Effector memory CD8-positive, alpha-beta T cell (primary cell): ENCODE measurements around the gene SPNS2.

Experiments used
- ATAC-seq: fragments of 150-1000 bp; cut with Tn5 transposase; replicated peaks from 2 replicates; pipeline ENCODE4 v1.10.0; 2021; ENCODE audit warnings: mild to moderate bottlenecking, moderate library complexity
- DNase-seq, 3 experiments: peaks; one replicate each; pipeline ENCODE4 v3.0.0; 2021
- H3K27ac Mint-ChIP-seq, 2 donors: one replicate each; pipeline ENCODE4 v1.8.0; 2022; ENCODE audit warnings: mild to moderate bottlenecking in 2 of 2, mixed read lengths in 2 of 2, moderate library complexity in 2 of 2
- H3K27me3 Mint-ChIP-seq, 2 donors: one replicate each; pipeline ENCODE4 v1.8.0; 2022; ENCODE audit warnings: mixed read lengths in 2 of 2
- H3K36me3 Mint-ChIP-seq: one replicate; pipeline ENCODE4 v1.8.0; 2022; ENCODE audit warnings: mild to moderate bottlenecking, moderate library complexity, mixed read lengths; ENCODE audit not compliant: insufficient read depth
- H3K4me1 Mint-ChIP-seq, 2 donors: one replicate each; pipeline ENCODE4 v1.8.0; 2022; ENCODE audit warnings: low read depth in 2 of 2, mixed read lengths in 2 of 2
- H3K4me3 Mint-ChIP-seq, 2 donors: one replicate each; pipeline ENCODE4 v1.8.0; 2022; ENCODE audit warnings: mild to moderate bottlenecking in 2 of 2, mixed read lengths in 2 of 2, moderate library complexity in 2 of 2
- H3K9me3 Mint-ChIP-seq, 2 donors: one replicate each; pipeline ENCODE4 v1.8.0; 2022; ENCODE audit warnings: mixed read lengths in 2 of 2

The SPNS2 gene

DNA sequence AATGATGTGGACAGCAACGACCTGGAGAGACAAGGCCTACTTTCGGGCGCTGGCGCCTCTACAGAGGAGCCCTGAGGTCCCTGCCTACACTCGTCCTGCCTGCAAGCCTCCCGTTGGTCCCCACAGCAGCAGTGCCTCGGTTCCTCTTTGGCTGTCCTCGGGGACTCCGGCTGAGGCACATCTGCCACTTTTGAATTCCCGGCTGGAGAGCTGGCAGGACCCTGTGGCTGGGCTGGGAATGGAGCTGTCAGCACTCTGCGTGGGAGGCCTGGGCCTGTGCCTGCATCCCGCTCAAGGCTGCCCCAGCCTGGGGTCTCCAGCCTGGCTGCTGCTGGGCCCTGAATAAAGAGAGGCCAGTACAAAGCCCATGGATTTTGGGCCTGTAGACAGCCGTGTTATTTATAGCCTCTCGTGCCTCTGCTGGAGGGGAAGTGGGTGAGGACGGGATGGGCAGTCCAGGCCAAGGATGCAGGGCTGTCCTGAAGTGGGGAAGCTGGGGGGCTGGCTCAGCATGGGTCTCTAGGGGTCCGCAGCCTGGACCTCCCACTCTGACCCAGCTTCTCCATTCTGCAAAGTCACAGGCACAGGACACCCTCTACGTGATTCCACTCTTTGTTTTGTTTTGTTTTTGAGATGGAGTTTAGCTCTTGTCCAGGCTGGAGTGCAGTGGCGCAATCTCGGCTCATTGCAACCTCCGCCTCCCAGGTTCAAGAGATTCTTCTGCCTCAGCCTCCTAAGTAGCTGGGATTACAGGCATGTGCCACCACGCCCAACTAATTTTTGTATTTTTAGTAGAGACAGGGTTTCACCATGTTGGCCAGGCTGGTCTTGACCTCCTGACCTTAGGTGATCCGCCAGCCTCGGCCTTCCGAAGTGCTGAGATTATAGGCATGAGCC lies 10.6 kb upstream of the SPNS2 start:
- Mint-ChIP-seq H3K4me3 (no peak overlapping the region), H3K36me3 (peaks cover 3% of the 10 kb centered on the region), H3K9me3 (no peaks in the 10 kb centered on the region), H3K4me1 (peaks cover 31 to 32% of the 10 kb centered on the region in 2 donors), H3K27me3 (no peaks in the 10 kb centered on the region), H3K27ac (no peak overlapping the region)
- DNase-seq = no peak
- ATAC-seq = no peak

DNA sequence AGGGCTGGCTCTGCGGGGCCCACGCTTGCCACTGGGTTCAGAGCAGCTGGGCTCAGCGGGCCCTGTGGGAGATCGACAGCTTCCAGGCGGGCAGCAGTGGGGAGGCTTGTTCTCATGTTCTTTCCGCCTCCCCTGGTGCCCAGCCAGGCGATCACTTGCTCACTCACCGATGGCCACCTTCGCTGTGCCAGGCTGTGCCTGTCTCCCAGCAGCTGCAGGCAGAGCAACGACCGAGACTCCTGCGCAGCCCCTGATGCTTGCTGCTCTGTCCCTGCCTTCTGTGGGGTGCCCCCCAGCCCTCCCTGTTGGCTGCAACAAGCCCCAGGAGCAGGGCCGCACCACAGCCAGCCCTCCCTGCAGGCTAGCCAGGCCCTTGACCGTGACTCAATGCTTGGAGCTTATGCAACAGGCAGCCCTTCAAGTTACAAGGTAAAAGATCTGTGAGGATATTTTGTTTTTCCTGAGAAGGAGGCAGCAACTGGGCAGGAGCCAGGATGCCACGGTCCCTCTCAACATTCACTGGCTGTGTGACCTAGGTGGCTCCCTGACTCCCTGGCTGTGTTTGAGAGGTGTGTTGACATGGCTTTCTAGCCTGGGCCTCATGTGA lies 9.6 kb upstream of the SPNS2 start:
- H3K36me3 Mint-ChIP-seq = peaks cover 4% of the 10 kb centered on the region
- DNase-seq (no peak), ATAC-seq (no peak)
- peaks cover 27 to 29% of the 10 kb centered on the region in 2 donors for H3K4me1 Mint-ChIP-seq
- no peaks in the 10 kb centered on the region for H3K9me3 Mint-ChIP-seq
- H3K27me3 Mint-ChIP-seq = no peaks in the 10 kb centered on the region
- no peak overlapping the region for H3K4me3 Mint-ChIP-seq
- H3K27ac Mint-ChIP-seq = no peak overlapping the region

DNA sequence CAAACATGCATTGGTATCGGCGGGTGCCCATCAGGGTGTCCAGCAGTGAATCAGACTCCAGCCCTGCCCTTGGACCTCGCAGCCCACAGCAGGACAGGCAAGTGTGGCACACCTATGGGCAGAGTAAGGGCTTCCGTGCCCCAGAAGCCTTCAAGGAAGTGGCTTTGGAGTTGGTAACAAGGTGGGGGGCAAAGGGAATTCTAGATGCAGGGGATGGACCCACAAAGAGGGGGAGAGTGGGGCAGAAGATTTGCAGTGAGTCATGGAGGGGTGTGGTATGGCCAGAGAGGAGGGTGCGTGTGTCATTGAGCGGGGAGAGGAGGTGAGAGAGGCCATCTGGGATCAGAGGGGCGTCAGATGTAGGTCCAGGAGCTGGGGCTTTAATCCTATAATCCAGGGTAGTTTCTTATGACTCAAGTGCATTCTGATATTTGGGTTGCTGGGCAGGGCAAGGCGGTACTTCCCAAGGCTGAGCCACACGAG lies 8.5 kb upstream of the SPNS2 start:
- no peak overlapping the region for H3K27ac Mint-ChIP-seq
- H3K4me3 Mint-ChIP-seq = no peak overlapping the region
- H3K9me3 Mint-ChIP-seq = no peaks in the 10 kb centered on the region
- DNase-seq = no peak
- no peaks in the 10 kb centered on the region for H3K27me3 Mint-ChIP-seq
- peaks cover 4% of the 10 kb centered on the region for H3K36me3 Mint-ChIP-seq
- H3K4me1 Mint-ChIP-seq = peaks cover 20 to 27% of the 10 kb centered on the region in 2 donors
- ATAC-seq = no peak

DNA sequence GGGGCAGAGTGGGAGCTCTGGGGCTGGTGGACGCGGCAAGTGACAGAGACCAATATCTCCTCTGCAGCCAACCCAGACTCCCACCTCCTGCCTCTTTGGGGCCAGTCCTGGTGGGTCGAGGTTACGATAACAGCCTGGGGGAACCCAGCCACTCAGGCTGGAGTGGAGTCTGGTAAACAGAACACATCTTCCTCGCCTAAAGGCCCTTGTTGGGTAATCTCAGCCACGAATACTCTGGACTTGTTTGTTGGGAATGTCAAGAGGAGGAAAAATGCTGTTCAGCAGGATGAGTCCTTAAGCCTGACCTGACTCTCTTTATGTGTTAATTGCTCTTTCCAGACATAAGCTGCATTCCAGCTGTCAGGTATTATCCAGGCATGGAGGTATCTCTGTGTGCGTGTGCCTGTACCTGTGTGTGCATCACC lies 8.0 kb upstream of the SPNS2 start:
- no peaks in the 10 kb centered on the region for H3K27me3 Mint-ChIP-seq
- no peak for DNase-seq
- peaks cover 18 to 25% of the 10 kb centered on the region in 2 donors for H3K4me1 Mint-ChIP-seq
- no peak for ATAC-seq
- no peak overlapping the region for H3K27ac Mint-ChIP-seq
- H3K4me3 Mint-ChIP-seq = no peak overlapping the region
- H3K36me3 Mint-ChIP-seq = peaks cover 4% of the 10 kb centered on the region
- no peaks in the 10 kb centered on the region for H3K9me3 Mint-ChIP-seq

DNA sequence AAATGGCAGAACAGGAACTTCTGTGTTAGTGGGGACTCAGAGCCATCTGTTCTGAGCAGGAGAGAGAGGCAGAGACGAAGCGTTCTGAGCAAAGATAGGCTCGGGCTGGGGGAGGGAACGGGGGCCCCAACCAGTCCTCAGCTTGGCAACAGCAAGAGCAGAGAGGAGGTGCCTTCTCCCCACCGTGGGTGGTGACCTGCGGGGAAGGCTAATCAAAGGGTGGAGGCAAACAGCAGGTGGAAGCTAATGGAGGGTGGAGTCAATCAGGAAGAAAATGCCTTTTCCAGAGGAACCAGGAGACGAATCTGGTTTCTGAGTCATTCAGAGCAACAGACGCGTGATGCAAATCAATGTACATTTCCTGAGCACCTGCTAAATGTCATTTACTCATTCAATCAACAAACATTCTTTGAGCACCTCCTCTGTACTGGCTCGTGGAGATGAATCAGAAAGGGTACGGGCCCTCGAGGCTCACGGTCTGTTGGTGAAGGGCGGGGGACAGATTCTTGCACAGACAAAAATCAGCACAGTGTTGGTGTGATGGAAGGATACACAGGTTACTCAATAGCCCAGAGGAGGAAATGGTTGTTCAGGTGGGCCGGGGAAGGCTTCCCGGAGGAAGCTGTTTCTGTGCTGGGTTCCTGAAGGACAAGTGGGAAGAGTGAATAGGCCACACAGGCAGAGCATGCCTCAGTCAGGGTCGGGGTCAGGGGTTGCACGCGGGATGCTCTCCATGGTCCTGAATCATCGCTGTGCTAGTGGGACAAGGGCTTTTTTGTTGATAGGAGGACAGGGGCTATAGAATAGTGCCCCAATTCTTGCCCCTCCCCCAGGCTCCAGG lies 5.7 kb upstream of the SPNS2 start:
- Mint-ChIP-seq H3K9me3 (no peaks in the 10 kb centered on the region), H3K4me1 (peaks cover 0 to 13% of the 10 kb centered on the region in 2 donors), H3K4me3 (no peak overlapping the region), H3K27ac (no peak overlapping the region), H3K36me3 (peaks cover 4% of the 10 kb centered on the region), H3K27me3 (no peaks in the 10 kb centered on the region)
- DNase-seq = no peak
- no peak for ATAC-seq

DNA sequence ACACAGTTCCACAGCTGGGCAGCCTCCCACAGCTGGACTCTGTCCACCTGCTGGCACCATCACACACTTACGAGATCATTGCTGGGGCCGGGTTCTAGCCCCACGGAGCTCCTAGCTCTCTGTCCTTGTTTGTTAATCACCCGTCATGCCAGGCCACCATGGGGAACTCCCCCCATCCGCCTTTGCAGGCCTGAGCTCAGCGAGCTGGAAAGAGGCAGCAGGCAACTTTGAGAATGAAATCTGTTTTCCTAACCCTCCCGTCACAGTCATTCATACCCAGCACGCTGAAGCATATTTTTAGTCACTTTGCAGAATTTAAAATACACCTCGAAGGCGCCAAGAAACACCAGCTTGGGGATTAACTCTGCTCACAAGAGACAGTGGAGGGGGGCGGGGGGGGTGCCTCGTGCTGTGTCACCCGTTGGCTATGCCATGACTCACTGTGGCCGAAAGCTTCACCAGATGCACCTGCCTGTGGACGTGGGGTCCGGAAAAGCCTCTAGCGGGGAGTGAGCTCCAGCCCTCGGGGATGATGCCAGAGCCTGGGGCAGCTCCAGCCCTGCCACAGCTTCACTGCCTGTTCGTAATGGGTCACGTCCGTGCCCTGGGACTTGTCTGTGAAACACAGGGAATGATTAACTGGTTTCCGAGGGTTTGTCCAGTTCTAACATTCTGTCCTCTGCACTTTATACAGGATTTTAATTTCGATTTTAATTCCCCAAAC lies 1.4 kb upstream of the SPNS2 start:
- no peak for ATAC-seq
- Mint-ChIP-seq H3K9me3 (no peaks in the 10 kb centered on the region), H3K4me1 (peaks cover 12 to 27% of the 10 kb centered on the region in 2 donors)

DNA sequence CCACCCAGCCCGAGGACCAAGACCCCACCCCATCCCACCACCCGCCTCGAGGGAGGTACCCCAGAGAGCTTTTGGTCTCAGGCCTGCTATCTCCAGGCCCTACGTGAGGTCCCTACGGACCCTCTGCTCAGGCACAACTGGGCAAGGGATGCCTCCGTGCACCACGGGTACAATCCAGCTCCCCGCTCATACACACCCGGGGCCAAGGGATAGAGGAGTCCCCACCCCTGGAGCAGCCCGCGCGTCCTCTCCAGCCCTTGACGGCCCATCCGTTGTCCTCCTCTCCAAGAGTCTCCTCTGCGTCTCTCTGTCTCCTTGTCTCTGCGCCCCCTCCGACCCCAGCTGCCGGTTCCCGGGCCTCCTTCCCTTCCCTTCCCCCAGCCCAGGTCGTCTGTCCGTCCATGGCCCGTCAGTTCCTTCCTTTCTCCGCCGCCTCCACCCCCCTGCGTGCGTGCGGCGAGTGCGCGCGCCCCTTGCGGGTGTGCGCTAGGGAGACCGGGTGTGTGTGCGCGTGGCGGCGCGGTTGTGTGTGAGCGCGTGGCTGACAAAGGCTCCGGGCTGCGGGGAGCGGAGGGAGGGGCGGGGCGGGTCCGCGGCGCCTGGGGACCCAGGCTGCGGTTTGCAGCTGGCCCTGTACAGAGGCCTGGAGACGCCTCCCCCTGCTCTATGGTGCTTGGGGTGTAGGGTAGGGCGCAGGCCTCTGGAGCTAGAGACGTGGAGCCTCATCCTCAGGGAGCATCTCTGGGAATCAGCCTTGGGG lies 930 bp downstream of the SPNS2 start:
- Mint-ChIP-seq H3K36me3 (no peaks in the 10 kb centered on the region), H3K27ac (peak overlapping the region; percentile 72 to 75), H3K4me3 (peak overlapping the region; percentile 87 to 90), H3K27me3 (peaks cover 0 to 38% of the 10 kb centered on the region in 2 donors), H3K4me1 (peaks cover 19 to 20% of the 10 kb centered on the region in 2 donors), H3K9me3 (no peaks in the 10 kb centered on the region)
- DNase-seq (peak in 2 of 3 experiments; percentile 10 to 24), ATAC-seq (peak; percentile 43)

More for the DNA sequence above, 1.4 kb upstream of the SPNS2 start:
- Mint-ChIP-seq H3K4me3 (peak overlapping the region; percentile 50 to 51), H3K27me3 (peaks cover 0 to 15% of the 10 kb centered on the region in 2 donors), H3K36me3 (peaks cover 4% of the 10 kb centered on the region), H3K27ac (no peak overlapping the region)
- no peak for DNase-seq

DNA sequence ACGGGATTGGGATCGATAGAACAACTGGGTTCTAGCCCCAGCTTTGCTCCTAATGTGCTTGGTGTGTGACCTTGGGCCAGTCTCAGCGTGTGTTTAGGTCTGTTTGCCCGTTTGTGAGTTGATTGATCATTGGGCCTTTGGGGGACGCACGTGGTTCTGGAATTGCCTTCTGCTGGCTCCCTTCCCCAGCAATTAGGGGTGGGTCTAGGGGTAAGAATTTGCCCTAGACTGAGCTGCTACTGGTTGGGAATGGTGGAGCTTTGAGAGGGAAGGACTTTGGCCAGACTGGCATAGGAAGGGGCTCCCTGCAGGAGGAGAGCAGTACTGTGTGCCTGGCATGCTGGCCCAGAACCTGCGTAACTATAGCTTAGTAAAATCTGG lies 1.5 kb downstream of the SPNS2 start:
- Mint-ChIP-seq H3K36me3 (no peaks in the 10 kb centered on the region), H3K27me3 (peaks cover 0 to 44% of the 10 kb centered on the region in 2 donors), H3K4me1 (peaks cover 24 to 25% of the 10 kb centered on the region in 2 donors), H3K9me3 (no peaks in the 10 kb centered on the region), H3K27ac (no peak overlapping the region), H3K4me3 (peak overlapping the region; percentile 87 to 90)
- DNase-seq (no peak), ATAC-seq (no peak)

DNA sequence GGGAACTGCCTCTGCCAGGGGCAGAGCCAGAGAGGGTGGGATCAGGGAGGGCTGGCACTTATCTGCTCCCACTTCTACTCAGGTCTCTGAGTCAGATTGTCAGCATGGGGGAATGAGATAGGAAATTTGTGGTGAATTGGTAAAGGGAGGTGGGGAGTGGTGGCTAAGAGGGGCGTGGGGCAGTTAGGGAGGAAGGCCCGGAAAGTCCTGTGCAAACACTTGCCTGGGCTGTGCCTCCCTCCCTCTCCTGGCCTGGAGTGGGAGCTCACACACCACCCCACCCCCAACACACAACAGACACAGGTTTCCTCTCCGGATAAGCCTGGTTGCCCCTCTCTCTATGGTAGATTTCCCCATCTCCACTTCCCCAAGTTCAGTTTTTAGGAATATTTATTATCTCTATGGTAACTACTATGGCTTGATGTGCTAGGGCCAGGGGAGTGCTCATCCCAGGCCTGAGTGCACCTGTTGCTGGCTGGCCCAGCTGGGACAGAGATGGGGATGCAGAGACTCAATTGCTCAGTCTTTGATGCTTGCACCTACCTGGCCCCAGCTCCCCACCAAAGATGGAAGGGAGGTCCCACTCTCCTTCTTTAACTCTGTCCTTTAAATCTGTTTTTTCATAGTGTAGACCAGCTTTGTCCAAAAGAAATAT lies 2.7 kb downstream of the SPNS2 start:
- H3K9me3 Mint-ChIP-seq = no peaks in the 10 kb centered on the region
- H3K4me3 Mint-ChIP-seq = no peak overlapping the region
- DNase-seq = no peak
- peaks cover 0 to 47% of the 10 kb centered on the region in 2 donors for H3K27me3 Mint-ChIP-seq
- H3K4me1 Mint-ChIP-seq = peaks cover 24 to 27% of the 10 kb centered on the region in 2 donors
- no peak overlapping the region for H3K27ac Mint-ChIP-seq
- H3K36me3 Mint-ChIP-seq = no peaks in the 10 kb centered on the region
- no peak for ATAC-seq

DNA sequence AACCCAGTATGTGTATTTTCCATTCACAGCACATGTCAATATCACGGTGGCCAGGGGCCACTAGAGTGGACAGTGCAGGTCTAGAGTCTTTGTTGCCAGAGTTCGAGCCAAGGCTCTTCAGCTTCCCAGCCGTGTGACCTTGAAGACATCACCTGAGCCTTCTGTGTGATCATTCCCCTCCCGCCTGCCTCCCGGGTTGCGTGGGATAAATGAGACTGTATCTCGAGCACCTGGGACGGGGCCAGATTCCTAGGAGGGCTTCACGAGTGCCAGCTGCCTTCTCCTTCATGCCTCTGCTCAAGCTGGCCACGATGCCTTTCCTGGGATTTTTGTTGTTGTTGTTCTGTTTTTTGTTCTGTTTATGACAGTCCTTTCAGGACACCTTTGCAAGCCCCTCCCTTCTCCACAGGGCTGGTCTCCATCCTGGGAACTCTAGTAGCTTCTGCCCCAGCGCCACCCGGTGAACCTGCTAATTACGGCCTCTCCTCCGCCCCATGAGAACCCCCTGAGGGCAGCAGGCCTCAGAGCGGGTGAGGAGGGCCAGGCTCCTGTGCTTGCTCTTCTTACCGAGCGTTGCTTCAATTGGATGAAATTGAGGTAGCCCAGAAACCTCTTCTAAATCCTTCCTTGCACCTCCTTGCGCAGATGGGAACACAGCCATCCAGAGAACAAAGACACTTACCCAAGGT lies 3.9 kb downstream of the SPNS2 start:
- Mint-ChIP-seq H3K4me3 (no peak overlapping the region), H3K27ac (no peak overlapping the region), H3K9me3 (no peaks in the 10 kb centered on the region), H3K27me3 (peaks cover 0 to 47% of the 10 kb centered on the region in 2 donors), H3K36me3 (no peaks in the 10 kb centered on the region), H3K4me1 (peaks cover 24 to 27% of the 10 kb centered on the region in 2 donors)
- no peak for ATAC-seq
- no peak for DNase-seq

DNA sequence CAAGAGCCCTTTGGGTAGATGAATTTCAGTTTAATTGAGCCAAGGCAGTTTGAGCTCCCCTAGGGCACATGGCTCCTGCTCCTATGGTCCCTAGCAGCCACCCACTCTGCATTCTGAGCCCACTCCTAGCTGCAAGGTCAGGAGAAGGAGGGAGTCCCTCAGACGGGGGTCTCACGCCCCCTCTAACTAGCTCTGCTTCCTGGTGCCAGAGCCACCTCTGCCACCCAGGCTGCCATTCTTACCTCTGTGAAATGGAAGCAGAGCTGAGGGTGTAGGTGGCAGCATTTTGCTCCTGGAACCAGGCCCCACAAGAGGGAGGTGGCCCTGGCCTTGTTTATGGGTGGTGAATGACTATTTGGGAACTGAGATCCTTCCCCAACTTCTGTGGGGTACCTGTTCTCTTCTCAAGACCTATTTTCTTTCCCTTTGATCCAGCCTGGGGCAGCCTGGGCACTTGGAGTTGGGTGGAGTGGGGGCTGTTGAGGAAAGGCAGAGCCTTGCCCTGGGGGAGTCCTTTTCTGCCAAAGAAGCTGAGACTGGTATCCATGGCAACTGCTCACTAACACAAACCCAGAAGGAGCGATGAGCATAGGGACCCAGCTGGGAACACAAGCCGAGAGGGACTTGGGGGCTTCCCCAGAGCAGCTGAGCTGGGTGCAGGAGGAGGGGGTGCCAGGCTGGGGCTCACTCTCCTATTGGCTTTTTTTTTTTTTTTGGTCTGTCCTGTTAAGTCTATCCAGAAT lies 4.8 kb downstream of the SPNS2 start:
- DNase-seq (no peak), ATAC-seq (no peak)
- H3K4me3 Mint-ChIP-seq = no peak overlapping the region
- peak overlapping the region in 1 of 2 donors; percentile 22 for H3K27ac Mint-ChIP-seq
- H3K36me3 Mint-ChIP-seq = no peaks in the 10 kb centered on the region
- peaks cover 0 to 47% of the 10 kb centered on the region in 2 donors for H3K27me3 Mint-ChIP-seq
- H3K4me1 Mint-ChIP-seq = peaks cover 27 to 29% of the 10 kb centered on the region in 2 donors
- no peaks in the 10 kb centered on the region for H3K9me3 Mint-ChIP-seq
